GM03348 (cell line): ENCODE results near the gene TMEM200B.
"Not testable (repeated sequence)": the region's sequence is repeated elsewhere in the genome, so short reads cannot be mapped to it uniquely, and the experiment has no call there.

Source experiments
- DNase-seq: peaks from one replicate; pipeline ENCODE4 v3.0.0; 2012; ENCODE audit warnings: low spot score

The TMEM200B gene

GRCh38 chr1:29133861-29134694 lies 10.4 kb upstream of the TMEM200B start:
- DNase-seq = no peak

GRCh38 chr1:29131056-29131455 lies 7.4 kb upstream of the TMEM200B start:
- not testable (repeated sequence) for DNase-seq

GRCh38 chr1:29129916-29130315 lies 6.2 kb upstream of the TMEM200B start:
- no peak for DNase-seq

GRCh38 chr1:29128739-29129138 lies 5.0 kb upstream of the TMEM200B start:
- no peak for DNase-seq

GRCh38 chr1:29126198-29126597 lies 2.5 kb upstream of the TMEM200B start:
- DNase-seq = no peak

- no peak for DNase-seq
Measured at GRCh38 chr1:29125788-29126187, 2.1 kb upstream of the TMEM200B start.

- DNase-seq = no peak
Measured at GRCh38 chr1:29125237-29125641, 1.5 kb upstream of the TMEM200B start.

GRCh38 chr1:29124366-29125236 lies 898 bp upstream of the TMEM200B start:
- peak; percentile 96 for DNase-seq

- peak; percentile 47 for DNase-seq
Measured at GRCh38 chr1:29123053-29123886, 433 bp downstream of the TMEM200B start.

- peak; percentile 93 for DNase-seq
Measured at GRCh38 chr1:29122682-29123052, 1.0 kb downstream of the TMEM200B start.

GRCh38 chr1:29121936-29122681 lies 1.6 kb downstream of the TMEM200B start:
- peak; percentile 63 for DNase-seq

GRCh38 chr1:29121516-29121935 lies 2.2 kb downstream of the TMEM200B start:
- DNase-seq = peak; percentile 29

- peak; percentile 62 for DNase-seq
Measured at GRCh38 chr1:29120947-29121485, 2.7 kb downstream of the TMEM200B start.

GRCh38 chr1:29120367-29120766 lies 3.3 kb downstream of the TMEM200B start:
- no peak for DNase-seq

GRCh38 chr1:29119121-29119929 lies 4.4 kb downstream of the TMEM200B start:
- no peak for DNase-seq

GRCh38 chr1:29117381-29117780 lies 6.3 kb downstream of the TMEM200B start:
- DNase-seq = no peak

GRCh38 chr1:29114654-29115053 lies 9.0 kb downstream of the TMEM200B start:
- no peak for DNase-seq

- DNase-seq = no peak
Measured at GRCh38 chr1:29113413-29114117, 10.1 kb downstream of the TMEM200B start.

GRCh38 chr1:29112705-29113412 lies 10.8 kb downstream of the TMEM200B start:
- no peak for DNase-seq
